Panc1 (cell line): ENCODE results near the gene MAT2A.

Experiments
- CTCF ChIP-seq: fragments of 450-650 bp; IDR thresholded peaks from 2 replicates; pipeline ENCODE4 v1.5.1; 2017; ENCODE audit warnings: mild to moderate bottlenecking
- REST ChIP-seq, 2 experiments: IDR thresholded peaks; 2 replicates each; pipeline ENCODE4 v1.6.1; 2011 to 2012; ENCODE audit warnings: low read depth in 2 of 2, control low read depth in 1 of 2, low read length in 1 of 2, mild to moderate bottlenecking in 1 of 2, moderate library complexity in 1 of 2; ENCODE audit not compliant: insufficient read depth in 1 of 2

- TF ChIP-seq CTCF (no peak), REST (IDR thresholded peaks at IDR 0.05; ENCODE audit: insufficient read depth in 1 of 2, low read depth in 2 of 2, low read length in 1 of 2) (no peak)
Measured at GRCh38 chr2:85577063-85577385, 38.1 kb downstream of the MAT2A start.
